Stimulated activated CD4-positive, alpha-beta T cell treated with anti-CD3 and anti-CD28 coated beads, Interleukin-2, amount 100 ng/mL, for 4 hours (primary cell): ENCODE data around the gene ATP10B.

Experiments
- DNase-seq: peaks from one replicate; pipeline ENCODE4 v3.0.0-alpha.2; 2020; ENCODE audit warnings: low read depth

The ATP10B gene

GRCh38 chr5:160635046-160635445 is 217.0 kb downstream of the ATP10B start:
- no peak for DNase-seq

GRCh38 chr5:160629003-160629402 is 223.0 kb downstream of the ATP10B start:
- no peak for DNase-seq

- no peak for DNase-seq
These were observed 223.4 kb downstream of the ATP10B start for GRCh38 chr5:160628619-160628968.

GRCh38 chr5:160627921-160628618 is 223.9 kb downstream of the ATP10B start:
- DNase-seq = no peak

- DNase-seq = no peak
These were observed 225.7 kb downstream of the ATP10B start for GRCh38 chr5:160626322-160626721.

- DNase-seq = no peak
These were observed 230.5 kb downstream of the ATP10B start for GRCh38 chr5:160621526-160621925.

- no peak for DNase-seq
These were observed 231.6 kb downstream of the ATP10B start for GRCh38 chr5:160620401-160620800.

GRCh38 chr5:160619381-160619780 is 232.6 kb downstream of the ATP10B start:
- no peak for DNase-seq

GRCh38 chr5:160618286-160618685 is 233.7 kb downstream of the ATP10B start:
- DNase-seq = no peak

- DNase-seq = no peak
These were observed 235.1 kb downstream of the ATP10B start for GRCh38 chr5:160616712-160617497.

GRCh38 chr5:160614136-160614535 is 237.9 kb downstream of the ATP10B start:
- no peak for DNase-seq

GRCh38 chr5:160605266-160605665 is 246.7 kb downstream of the ATP10B start:
- DNase-seq = no peak

GRCh38 chr5:160604484-160604883 is 247.5 kb downstream of the ATP10B start:
- no peak for DNase-seq

- no peak for DNase-seq
These were observed 249.3 kb downstream of the ATP10B start for GRCh38 chr5:160602744-160603143.

GRCh38 chr5:160601046-160601445 is 251.0 kb downstream of the ATP10B start:
- DNase-seq = no peak

- DNase-seq = no peak
These were observed 278.7 kb downstream of the ATP10B start for GRCh38 chr5:160573318-160573717.

GRCh38 chr5:160567031-160567705 is 284.8 kb downstream of the ATP10B start:
- DNase-seq = no peak

- DNase-seq = no peak
These were observed 286.6 kb downstream of the ATP10B start for GRCh38 chr5:160565376-160565775.

GRCh38 chr5:160556846-160557245 is 295.2 kb downstream of the ATP10B start:
- no peak for DNase-seq

GRCh38 chr5:160555971-160556631 is 295.9 kb downstream of the ATP10B start:
- DNase-seq = no peak

GRCh38 chr5:160555581-160555970 is 296.4 kb downstream of the ATP10B start:
- DNase-seq = no peak

GRCh38 chr5:160550075-160550474 is 301.9 kb downstream of the ATP10B start:
- DNase-seq = no peak
